ENCODE measurements around the gene OMG.
"Not testable (repeated sequence)": the region's sequence is repeated elsewhere in the genome, so short reads cannot be mapped to it uniquely, and the experiment has no call there.

OMG gene

GRCh38 chr17:31297090-31297489 lies at the start of gene OMG:
Gene OMG, minus strand, starts transcription at chr17:31297239. Its CDS starts 908 bp downstream, at chr17:31296331.
- CTCF ChIA-PET: no interaction called here

GRCh38 chr17:31345191-31345747 lies 48.2 kb upstream of the OMG start:
- peaks cover 38 to 42% of the 10 kb centered on the region in 2 experiments for H3K36me3 ChIP-seq (ENCODE audit: control insufficient read depth in 2 of 2, insufficient read depth in 1 of 2, low read length in 2 of 2)
- H3K27ac ChIP-seq (ENCODE audit: extremely low read depth, low read depth, low read length); POLR2A ChIA-PET; H3K4me3 ChIP-seq (ENCODE audit: low read depth, low read length); H3K4me1 ChIP-seq (ENCODE audit: control insufficient read depth, insufficient read depth, low read length); H3K9me3 ChIP-seq (ENCODE audit: control insufficient read depth, insufficient read depth, low read depth, low read length); CTCF ChIA-PET: not testable (repeated sequence)

More at GRCh38 chr17:31297090-31297489, at the start of gene OMG:
- Histone ChIP-seq H3K27ac (ENCODE audit: extremely low read depth, low read depth, low read length) (no peak within 1 kb of the TSS), H3K9me3 (ENCODE audit: control insufficient read depth, insufficient read depth, low read depth, low read length) (no peaks in the 10 kb centered on the region), H3K36me3 (ENCODE audit: control insufficient read depth in 2 of 2, insufficient read depth in 1 of 2, low read length in 2 of 2) (peaks cover 0 to 4% of the 10 kb centered on the region in 2 experiments; a peak in 2 of 3 replicates), H3K4me1 (ENCODE audit: control insufficient read depth, insufficient read depth, low read length) (peaks cover 7% of the 10 kb centered on the region), H3K4me3 (ENCODE audit: low read depth, low read length) (no peak within 1 kb of the TSS)
- TF ChIP-seq REST (tag by site-specific recombination; IDR thresholded peaks at IDR 0.05): peak; percentile 56; the same call in 1 of the 2 replicates
- TF ChIP-seq ZNF324 (tag by site-specific recombination; IDR thresholded peaks at IDR 0.05): no peak
- POLR2A ChIA-PET: no interaction called here

- H3K36me3 ChIP-seq (ENCODE audit: control insufficient read depth in 2 of 2, insufficient read depth in 1 of 2, low read length in 2 of 2): peaks cover 48 to 60% of the 10 kb centered on the region in 2 experiments
- no peak overlapping the region for H3K27ac ChIP-seq (ENCODE audit: extremely low read depth, low read depth, low read length)
- ChIA-PET POLR2A (interaction anchor here (0.6 kb wide), 2 partner anchors 150 to 169 kb away, joined by 3 read pairs; no protein-coding TSS in a partner anchor), CTCF (interaction anchor here (1.1 to 1.9 kb wide), 3 partner anchors 21 to 125 kb away, joined by 3 to 8 read pairs (median 4); no protein-coding TSS in a partner anchor)
- H3K4me3 ChIP-seq (ENCODE audit: low read depth, low read length): no peak overlapping the region
- TF ChIP-seq ZNF677 (tag by site-specific recombination; IDR thresholded peaks at IDR 0.05) (no peak), ZNF26 (tag by site-specific recombination; IDR thresholded peaks at IDR 0.05) (no peak)
- H3K4me1 ChIP-seq (ENCODE audit: control insufficient read depth, insufficient read depth, low read length): no peaks in the 10 kb centered on the region
- H3K9me3 ChIP-seq (ENCODE audit: control insufficient read depth, insufficient read depth, low read depth, low read length): no peaks in the 10 kb centered on the region
Measured at GRCh38 chr17:31339906-31340661, 43.0 kb upstream of the OMG start.

GRCh38 chr17:31329221-31329620 lies 32.2 kb upstream of the OMG start:
- H3K9me3 ChIP-seq (ENCODE audit: control insufficient read depth, insufficient read depth, low read depth, low read length): no peaks in the 10 kb centered on the region
- no peaks in the 10 kb centered on the region for H3K4me1 ChIP-seq (ENCODE audit: control insufficient read depth, insufficient read depth, low read length)
- TF ChIP-seq BCL11A (tag by site-specific recombination; IDR thresholded peaks at IDR 0.05; ENCODE audit: low read depth) (no peak), INSM2 (tag by site-specific recombination; IDR thresholded peaks at IDR 0.05) (no peak), GLIS2 (tag by site-specific recombination; IDR thresholded peaks at IDR 0.05) (no peak), MYNN (tag by site-specific recombination; IDR thresholded peaks at IDR 0.05; ENCODE audit: borderline replicate concordance) (no peak)
- no peak overlapping the region for H3K27ac ChIP-seq (ENCODE audit: extremely low read depth, low read depth, low read length)
- CTCF ChIA-PET: no interaction called here
- peaks cover 16 to 34% of the 10 kb centered on the region in 2 experiments for H3K36me3 ChIP-seq (ENCODE audit: control insufficient read depth in 2 of 2, insufficient read depth in 1 of 2, low read length in 2 of 2)
- POLR2A ChIA-PET: no interaction called here
- no peak overlapping the region for H3K4me3 ChIP-seq (ENCODE audit: low read depth, low read length)

Data from HEK293 (cell line).